ENCODE measurements around the gene MOSPD2. TPM values are rescaled to one million over a fixed set of nuclear protein-coding genes. Genes with fewer than 3 reads are reported as not detected.

Gene MOSPD2
- total RNA-seq, 8 experiments from 2014 or later = 6.8 to 18.8 (median 13.2) TPM

DNA sequence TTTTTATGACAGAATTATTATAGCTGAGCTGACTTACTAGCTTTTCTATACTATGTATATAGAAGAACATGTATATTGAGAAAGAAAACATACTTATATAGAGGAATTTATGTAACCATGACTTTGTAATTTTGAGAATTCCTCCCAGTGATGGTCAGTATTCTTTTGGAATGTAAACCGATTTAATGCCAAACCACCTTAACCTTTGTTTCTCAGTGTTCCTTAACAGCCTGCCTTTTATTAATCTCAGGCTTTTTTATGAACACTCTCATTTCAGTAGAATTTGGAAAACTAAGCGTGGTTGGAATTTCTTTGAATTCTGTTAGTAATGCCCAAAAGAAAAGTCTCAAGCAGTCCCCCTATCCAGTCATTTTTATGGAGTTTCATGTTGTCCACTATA lies 47.0 kb downstream of the MOSPD2 start:
- no peak for ATAC-seq (replicated peaks in 6 of 8)
- H3K27ac ChIP-seq = no peak overlapping the region
- in situ Hi-C loops (cut with MboI; ENCODE audit: low pct_unique_long_range_greater_than_20kb in 2 of 9, low sequenced_read_pairs in 9 of 9, unreplicated experiment in 9 of 9) = no loop called here

DNA sequence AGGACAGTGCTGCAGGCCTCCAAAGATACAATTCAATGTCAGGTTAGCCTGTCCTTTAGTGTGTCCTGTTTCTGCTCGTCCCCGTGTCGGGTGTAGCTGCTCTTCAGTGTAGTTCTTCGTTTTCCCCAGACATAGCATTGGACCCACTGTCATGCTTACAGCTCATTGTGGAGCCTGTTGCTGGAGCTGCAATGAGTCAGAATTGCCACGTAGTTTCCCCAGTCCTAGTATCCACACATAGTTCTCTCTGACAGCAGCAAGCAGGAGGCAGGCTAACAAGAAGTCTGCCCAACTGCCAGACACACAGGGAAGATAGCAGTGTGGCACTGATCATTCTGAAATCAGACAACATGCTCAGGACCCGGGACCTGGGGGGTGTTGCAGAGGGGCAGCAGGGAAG lies 49.2 kb downstream of the MOSPD2 start:
- Histone ChIP-seq H3K4me3 (no peak overlapping the region), H3K27ac (no peak overlapping the region), H3K4me1 (replicated peaks in 1 of 2) (peaks cover 3 to 6% of the 10 kb centered on the region in 2 donors)
- WGBS, 10 experiments = 8 to 100% (median 86%) methylated on average over 1 to 6 of the region's 6 CpGs; no CpG with 5 or more reads in 6 of the 10 experiments
- in situ Hi-C loops (cut with MboI; ENCODE audit: low pct_unique_long_range_greater_than_20kb in 2 of 9, low sequenced_read_pairs in 9 of 9, unreplicated experiment in 9 of 9) = no loop called here
- peak in 5 of 8 experiments; percentile 51 to 99 (median 79) for ATAC-seq (replicated peaks in 6 of 8)

More for the DNA sequence above, 47.0 kb downstream of the MOSPD2 start:
- WGBS, 10 experiments = 60 to 100% (median 90%) methylated on average over 1 to 2 of the region's 2 CpGs; no CpG with 5 or more reads in 5 of the 10 experiments
- Histone ChIP-seq H3K4me3 (no peak overlapping the region), H3K4me1 (replicated peaks in 1 of 2) (peaks cover 3 to 6% of the 10 kb centered on the region in 2 donors)

DNA sequence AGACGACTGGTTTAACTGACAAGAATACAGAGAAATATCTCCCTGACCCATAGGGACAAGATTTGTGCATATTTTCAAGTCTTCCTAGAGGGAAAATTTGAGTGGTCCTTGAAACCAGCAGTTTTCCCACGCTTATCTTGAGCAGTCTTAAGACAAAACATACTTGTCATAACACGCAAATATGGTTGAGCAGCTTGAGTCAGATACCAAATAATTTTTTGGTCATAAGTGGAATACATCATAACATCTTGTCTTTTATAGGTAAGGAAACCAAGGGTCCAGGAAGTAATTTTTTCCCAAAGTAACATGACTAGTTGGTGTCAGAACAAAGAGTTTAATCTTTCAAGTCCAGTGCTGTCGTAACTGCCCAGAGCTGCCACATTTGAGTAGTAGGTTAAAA lies 50.5 kb downstream of the MOSPD2 start:
- no peak for ATAC-seq (replicated peaks in 6 of 8)
- Histone ChIP-seq H3K27ac (no peak overlapping the region), H3K4me1 (replicated peaks in 1 of 2) (peaks cover 3 to 6% of the 10 kb centered on the region in 2 donors), H3K4me3 (no peak overlapping the region)
- in situ Hi-C loops (cut with MboI; ENCODE audit: low pct_unique_long_range_greater_than_20kb in 2 of 9, low sequenced_read_pairs in 9 of 9, unreplicated experiment in 9 of 9) = no loop called here
- WGBS, 10 experiments = 46 to 100% (median 90%) methylated on average over 1 to 4 of the region's 4 CpGs; no CpG with 5 or more reads in 4 of the 10 experiments

DNA sequence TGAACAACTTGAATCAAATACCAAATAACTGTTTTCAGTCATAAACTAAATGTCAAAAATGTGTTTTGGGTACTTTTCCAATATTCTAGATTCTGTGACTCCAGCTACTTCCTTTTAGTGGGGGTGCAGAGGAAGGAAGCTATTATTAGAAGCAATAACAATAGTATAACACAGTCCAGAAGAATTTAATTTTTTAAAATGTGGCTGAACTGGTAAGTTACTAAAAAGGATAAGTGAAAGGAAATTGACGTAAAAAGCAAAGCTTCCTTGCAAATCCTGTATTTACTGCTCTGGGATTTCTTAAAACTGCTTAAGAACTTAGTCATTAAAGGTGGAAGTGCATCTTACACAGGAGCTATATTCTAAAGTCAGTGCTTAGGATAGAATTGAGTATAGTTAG lies 53.2 kb downstream of the MOSPD2 start:
- no peak overlapping the region for H3K4me3 ChIP-seq
- peaks cover 0 to 3% of the 10 kb centered on the region in 2 donors for H3K4me1 ChIP-seq (replicated peaks in 1 of 2)
- WGBS, 10 experiments = 0 to 92% (median 33%) methylated on average over 1 of the region's 1 CpG; no CpG with 5 or more reads in 7 of the 10 experiments
- no peak for ATAC-seq (replicated peaks in 6 of 8)
- no peak overlapping the region for H3K27ac ChIP-seq
- in situ Hi-C loops (cut with MboI; ENCODE audit: low pct_unique_long_range_greater_than_20kb in 2 of 9, low sequenced_read_pairs in 9 of 9, unreplicated experiment in 9 of 9) = no loop called here

DNA sequence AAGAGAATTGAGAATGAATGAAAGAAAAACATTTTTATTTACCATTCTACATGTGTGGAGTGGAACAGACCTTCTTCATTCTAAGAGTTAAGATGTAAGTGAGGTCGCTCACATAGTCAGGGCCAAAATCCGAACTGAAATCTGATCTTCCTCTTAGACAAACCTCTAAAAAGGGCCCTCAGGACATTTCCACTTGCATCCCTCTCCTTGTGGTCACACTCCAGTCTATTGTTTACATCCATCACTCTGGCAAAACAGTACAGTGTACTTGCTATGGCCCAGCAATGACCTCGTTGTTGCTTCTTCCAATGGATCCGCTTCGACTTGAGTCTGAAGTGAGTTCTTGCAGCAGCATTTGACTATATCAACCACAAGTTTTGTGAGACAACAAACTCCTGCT lies 54.2 kb downstream of the MOSPD2 start:
- 0 to 100% (median 69%) methylated on average over 1 to 4 of the region's 5 CpGs; no CpG with 5 or more reads in 5 of the 10 experiments for WGBS, 10 experiments
- Histone ChIP-seq H3K4me3 (no peak overlapping the region), H3K4me1 (replicated peaks in 1 of 2) (peaks cover 0 to 1% of the 10 kb centered on the region in 2 donors), H3K27ac (no peak overlapping the region)
- in situ Hi-C loops (cut with MboI; ENCODE audit: low pct_unique_long_range_greater_than_20kb in 2 of 9, low sequenced_read_pairs in 9 of 9, unreplicated experiment in 9 of 9) = no loop called here
- ATAC-seq (replicated peaks in 6 of 8) = no peak

DNA sequence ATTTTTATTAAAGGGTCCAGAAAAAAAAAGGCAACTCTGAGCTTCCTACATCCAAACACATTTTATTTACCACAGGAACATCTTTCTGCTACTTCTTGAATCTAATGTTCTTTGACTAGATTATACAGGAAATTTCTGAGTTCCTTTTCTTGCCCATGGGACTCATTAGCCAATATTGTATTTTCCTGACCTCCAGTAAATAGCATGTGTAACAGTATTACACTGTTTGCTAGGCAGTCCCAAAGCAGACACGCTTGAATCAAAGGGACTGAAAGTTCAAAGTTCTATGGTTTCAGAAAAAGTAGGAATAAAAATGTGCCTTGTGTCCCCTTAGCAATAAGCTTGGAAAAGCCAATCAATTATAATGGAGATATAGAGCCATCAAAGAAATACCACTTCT lies 57.4 kb downstream of the MOSPD2 start:
- Histone ChIP-seq H3K4me3 (no peak overlapping the region), H3K27ac (no peak overlapping the region), H3K4me1 (replicated peaks in 1 of 2) (no peaks in the 10 kb centered on the region)
- ATAC-seq (replicated peaks in 6 of 8) = no peak
- in situ Hi-C loops (cut with MboI; ENCODE audit: low pct_unique_long_range_greater_than_20kb in 2 of 9, low sequenced_read_pairs in 9 of 9, unreplicated experiment in 9 of 9) = no loop called here
- WGBS, 10 experiments = 17 to 80% (median 56%) methylated on average over 1 of the region's 1 CpG; no CpG with 5 or more reads in 6 of the 10 experiments

DNA sequence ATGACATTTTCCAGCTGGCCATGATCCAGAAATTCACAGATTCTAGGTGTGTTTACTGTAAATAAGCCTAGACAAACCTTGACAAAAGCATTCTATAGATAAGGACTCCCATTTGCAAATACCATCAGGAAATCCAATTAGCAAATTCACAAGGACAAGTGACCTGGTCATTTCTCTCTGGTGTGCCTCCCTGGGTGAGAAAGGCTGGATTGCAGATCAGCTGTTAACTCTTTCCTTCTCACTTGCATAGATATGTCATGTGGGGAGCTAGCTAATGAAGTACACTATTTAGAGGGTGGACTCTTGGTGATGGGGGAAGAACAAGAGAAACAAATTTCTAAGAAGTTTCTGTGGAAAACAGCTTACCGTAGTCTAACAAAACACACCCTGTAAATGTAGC lies 58.9 kb downstream of the MOSPD2 start:
- Histone ChIP-seq H3K4me3 (no peak overlapping the region), H3K4me1 (replicated peaks in 1 of 2) (no peaks in the 10 kb centered on the region), H3K27ac (no peak overlapping the region)
- no CpG with 5 or more reads among the region's 1 CpG for WGBS, 10 experiments
- in situ Hi-C loops (cut with MboI; ENCODE audit: low pct_unique_long_range_greater_than_20kb in 2 of 9, low sequenced_read_pairs in 9 of 9, unreplicated experiment in 9 of 9) = no loop called here
- ATAC-seq (replicated peaks in 6 of 8) = no peak

DNA sequence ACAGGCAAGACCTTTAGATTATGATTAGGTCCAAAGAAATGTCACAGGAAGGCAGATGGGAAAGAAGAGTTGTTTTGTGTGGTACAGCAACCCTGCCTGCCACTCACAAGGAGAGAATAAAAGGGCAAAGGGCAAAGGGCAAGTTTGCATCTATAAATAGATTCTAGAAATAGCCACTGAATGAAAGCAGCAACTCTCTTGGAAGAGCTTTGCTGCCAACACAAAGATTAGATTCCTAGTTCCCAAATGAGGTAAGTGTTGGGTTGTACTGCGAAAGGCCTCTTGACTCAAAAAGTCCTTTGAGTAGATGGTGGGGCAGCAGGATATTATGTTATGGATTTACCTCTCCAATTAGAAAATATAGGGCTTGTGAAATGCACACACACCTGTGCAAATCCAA lies 61.2 kb downstream of the MOSPD2 start:
- 69 to 100% methylated on average over 1 of the region's 1 CpG; no CpG with 5 or more reads in 8 of the 10 experiments for WGBS, 10 experiments
- in situ Hi-C loops (cut with MboI; ENCODE audit: low pct_unique_long_range_greater_than_20kb in 2 of 9, low sequenced_read_pairs in 9 of 9, unreplicated experiment in 9 of 9) = no loop called here
- ATAC-seq (replicated peaks in 6 of 8) = no peak
- Histone ChIP-seq H3K4me3 (no peak overlapping the region), H3K4me1 (replicated peaks in 1 of 2) (no peaks in the 10 kb centered on the region), H3K27ac (no peak overlapping the region)

DNA sequence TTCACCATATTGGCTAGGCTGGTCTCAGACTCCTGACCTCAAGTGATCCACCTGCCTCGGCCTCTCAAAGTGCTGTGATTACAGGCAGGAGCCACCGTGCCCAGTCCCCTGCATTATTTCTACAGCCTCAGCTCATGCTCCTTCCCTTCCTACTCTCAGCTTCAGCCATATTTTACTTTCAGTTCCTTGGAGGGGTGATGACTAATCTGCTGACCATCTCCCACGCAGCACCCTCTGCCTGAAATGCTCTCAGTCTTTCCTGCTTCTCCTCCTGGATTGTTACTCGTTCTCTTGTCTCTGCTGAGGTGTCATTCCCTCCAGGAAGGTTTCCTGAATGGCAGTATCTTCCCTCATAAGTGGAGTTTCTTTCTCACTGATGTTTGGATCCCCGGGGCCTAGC lies 63.3 kb downstream of the MOSPD2 start:
- 0 to 100% (median 68%) methylated on average over 1 to 2 of the region's 5 CpGs; no CpG with 5 or more reads in 6 of the 10 experiments for WGBS, 10 experiments
- Histone ChIP-seq H3K27ac (no peak overlapping the region), H3K4me3 (no peak overlapping the region), H3K4me1 (replicated peaks in 1 of 2) (no peaks in the 10 kb centered on the region)
- ATAC-seq (replicated peaks in 6 of 8) = peak in 4 of 8 experiments; percentile 29 to 62 (median 48)
- in situ Hi-C loops (cut with MboI; ENCODE audit: low pct_unique_long_range_greater_than_20kb in 2 of 9, low sequenced_read_pairs in 9 of 9, unreplicated experiment in 9 of 9) = no loop called here

DNA sequence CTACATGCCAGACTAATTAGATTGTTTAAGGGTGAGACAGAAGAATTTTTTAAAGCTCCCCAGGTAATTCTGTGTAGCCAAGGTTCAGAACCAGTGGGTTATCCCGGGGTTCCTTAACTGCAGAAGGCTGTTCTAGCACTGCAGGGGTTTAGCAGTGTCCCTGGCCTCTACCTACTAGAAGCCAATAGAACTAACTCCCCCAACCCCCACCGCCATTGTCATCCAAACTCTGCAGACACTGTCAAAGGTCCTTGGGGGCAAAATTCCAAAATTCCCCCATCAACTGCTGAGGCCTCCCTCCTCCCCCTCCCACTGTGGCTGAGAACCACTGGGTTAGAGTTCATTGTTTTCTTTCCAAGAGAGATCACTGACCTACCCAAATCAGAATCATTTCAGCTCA lies 66.4 kb downstream of the MOSPD2 start:
- in situ Hi-C loops (cut with MboI; ENCODE audit: low pct_unique_long_range_greater_than_20kb in 2 of 9, low sequenced_read_pairs in 9 of 9, unreplicated experiment in 9 of 9) = no loop called here
- ATAC-seq (replicated peaks in 6 of 8) = no peak
- 0 to 80% methylated on average over 1 of the region's 2 CpGs; no CpG with 5 or more reads in 8 of the 10 experiments for WGBS, 10 experiments
- Histone ChIP-seq H3K4me3 (no peak overlapping the region), H3K4me1 (replicated peaks in 1 of 2) (no peaks in the 10 kb centered on the region), H3K27ac (no peak overlapping the region)

DNA sequence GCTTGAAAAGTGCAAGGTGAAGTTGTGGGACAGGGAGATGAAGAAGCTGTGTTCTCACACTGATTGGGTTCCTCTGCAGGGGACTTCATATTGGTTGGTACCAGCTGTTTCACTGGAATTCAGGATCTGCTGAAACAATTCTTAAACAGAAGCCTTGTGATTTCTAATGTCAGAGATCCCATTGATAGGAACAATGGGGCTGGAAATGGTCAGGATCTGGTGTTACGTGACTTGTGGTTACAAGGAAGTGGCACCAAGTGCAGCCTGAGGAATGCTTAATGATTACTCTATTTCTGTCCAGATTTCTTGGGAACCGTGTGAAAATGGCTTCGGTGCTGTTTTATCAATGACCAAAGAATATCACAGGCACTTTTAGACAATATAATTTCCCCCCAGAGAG lies 68.1 kb downstream of the MOSPD2 start:
- H3K27ac ChIP-seq = no peak overlapping the region
- H3K4me3 ChIP-seq = no peak overlapping the region
- in situ Hi-C loops (cut with MboI; ENCODE audit: low pct_unique_long_range_greater_than_20kb in 2 of 9, low sequenced_read_pairs in 9 of 9, unreplicated experiment in 9 of 9) = no loop called here
- no peak for ATAC-seq (replicated peaks in 6 of 8)
- WGBS, 10 experiments = 29 to 97% (median 88%) methylated on average over 1 to 3 of the region's 3 CpGs; no CpG with 5 or more reads in 4 of the 10 experiments
- no peaks in the 10 kb centered on the region for H3K4me1 ChIP-seq (replicated peaks in 1 of 2)

DNA sequence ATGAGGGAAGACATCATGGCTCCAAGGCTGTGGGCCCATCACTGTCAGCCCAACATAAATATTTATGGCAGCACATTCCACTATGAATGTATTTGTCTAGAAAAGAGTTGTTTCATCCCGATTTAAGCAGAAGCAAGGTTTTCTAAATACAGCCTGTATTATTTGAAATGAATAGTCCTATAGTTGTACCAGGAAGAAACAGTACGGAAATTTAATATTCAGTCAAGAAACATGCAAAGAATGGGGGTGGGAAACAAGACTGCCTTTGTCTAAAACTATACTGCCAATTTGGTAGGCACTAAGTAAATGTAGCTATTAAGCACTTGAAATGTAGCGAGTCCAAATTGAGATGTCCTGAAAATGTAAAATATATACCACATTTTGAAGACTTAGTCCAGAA lies 69.1 kb downstream of the MOSPD2 start:
- H3K4me3 ChIP-seq = no peak overlapping the region
- no peak for ATAC-seq (replicated peaks in 6 of 8)
- no peak overlapping the region for H3K27ac ChIP-seq
- 6 to 100% (median 63%) methylated on average over 2 to 3 of the region's 3 CpGs; no CpG with 5 or more reads in 5 of the 10 experiments for WGBS, 10 experiments
- in situ Hi-C loops (cut with MboI; ENCODE audit: low pct_unique_long_range_greater_than_20kb in 2 of 9, low sequenced_read_pairs in 9 of 9, unreplicated experiment in 9 of 9) = no loop called here
- H3K4me1 ChIP-seq (replicated peaks in 1 of 2) = no peaks in the 10 kb centered on the region

DNA sequence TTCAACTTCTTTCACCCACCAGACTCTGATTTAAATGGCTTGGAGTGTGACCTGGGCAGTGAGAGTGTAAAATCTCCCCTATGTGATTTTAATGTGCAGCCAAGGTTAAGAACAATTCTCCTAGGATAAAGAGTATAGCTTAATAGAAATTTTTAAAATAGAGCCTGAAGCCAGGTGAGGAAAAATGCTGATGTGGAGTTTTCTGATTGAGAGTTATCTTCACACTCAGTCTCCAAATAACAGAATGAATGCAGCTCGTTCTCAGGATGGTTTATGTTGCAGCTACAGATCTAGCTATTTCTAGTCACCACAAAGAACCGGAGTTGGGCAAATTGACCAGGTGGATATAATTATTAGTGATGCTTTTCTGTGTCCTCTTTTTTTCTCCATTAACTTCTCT lies 70.7 kb downstream of the MOSPD2 start:
- H3K4me3 ChIP-seq = no peak overlapping the region
- 20 to 100% (median 50%) methylated on average over 1 to 2 of the region's 2 CpGs; no CpG with 5 or more reads in 5 of the 10 experiments for WGBS, 10 experiments
- no peak for ATAC-seq (replicated peaks in 6 of 8)
- no peak overlapping the region for H3K27ac ChIP-seq
- in situ Hi-C loops (cut with MboI; ENCODE audit: low pct_unique_long_range_greater_than_20kb in 2 of 9, low sequenced_read_pairs in 9 of 9, unreplicated experiment in 9 of 9) = no loop called here
- no peaks in the 10 kb centered on the region for H3K4me1 ChIP-seq (replicated peaks in 1 of 2)

DNA sequence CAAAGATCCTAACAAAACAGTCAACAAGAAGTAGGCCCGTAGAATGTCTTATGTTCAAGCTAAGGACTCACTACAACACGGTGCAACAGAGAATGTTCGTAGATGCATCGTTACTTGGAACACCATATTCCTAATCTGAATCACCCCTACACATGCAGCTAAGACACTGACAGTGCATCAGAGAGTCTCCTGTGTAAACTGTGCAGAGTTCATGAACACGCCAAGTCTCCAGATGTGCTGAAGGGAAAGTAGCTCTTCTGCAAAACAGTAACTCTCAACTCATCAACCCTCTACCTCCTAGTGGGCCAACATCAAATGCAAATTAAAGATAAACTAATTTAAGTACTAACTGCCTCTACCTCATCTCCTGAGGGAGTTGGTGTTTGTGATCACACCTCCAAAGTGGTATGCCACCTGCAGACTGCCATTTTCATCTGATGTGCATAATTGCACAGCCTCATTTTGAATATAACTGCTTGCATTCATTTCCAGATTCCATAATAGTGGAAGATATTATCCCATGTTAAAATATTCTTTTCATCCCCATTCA lies 73.5 kb downstream of the MOSPD2 start:
- Histone ChIP-seq H3K4me1 (replicated peaks in 1 of 2) (no peaks in the 10 kb centered on the region), H3K27ac (no peak overlapping the region), H3K4me3 (no peak overlapping the region)
- 50 to 100% (median 80%) methylated on average over 2 to 4 of the region's 5 CpGs; no CpG with 5 or more reads in 6 of the 10 experiments for WGBS, 10 experiments
- in situ Hi-C loops (cut with MboI; ENCODE audit: low pct_unique_long_range_greater_than_20kb in 2 of 9, low sequenced_read_pairs in 9 of 9, unreplicated experiment in 9 of 9) = no loop called here
- ATAC-seq (replicated peaks in 6 of 8) = no peak

Measured in motor neuron (in vitro differentiated cells).